Thyroid gland (tissue), 4 donors: ENCODE results near the gene GSPT1. TPM values are rescaled to one million over a fixed set of nuclear protein-coding genes. Genes with fewer than 3 reads are reported as not detected.
"Not testable (repeated sequence)": the region's sequence is repeated elsewhere in the genome, so short reads cannot be mapped to it uniquely, and the experiment has no call there.

Experiments
- DNase-seq, 2 donors: peaks; one replicate each; pipeline ENCODE4 v3.0.0-alpha.2; 2019
- H3K27ac ChIP-seq, 3 donors: fragments of 200-600 bp; sonication (generic); 1 replicate in 2 of 3; 2 replicates in 1 of 3; pipeline ENCODE4 v1.5.1; 2016 to 2019; ENCODE audit warnings: mild to moderate bottlenecking in 1 of 3, moderate library complexity in 1 of 3
- H3K27me3 ChIP-seq: fragments of 200-600 bp; sonication (generic); one replicate; pipeline ENCODE4 v1.5.1; 2019
- H3K36me3 ChIP-seq, 2 donors: fragments of 200-600 bp; sonication (generic); one replicate each; pipeline ENCODE4 v1.5.1; 2016 to 2019
- H3K4me1 ChIP-seq, 2 donors: fragments of 200-600 bp; sonication (generic); one replicate each; pipeline ENCODE4 v1.5.1; 2017 to 2019
- H3K4me3 ChIP-seq, 3 donors: fragments of 200-600 bp; sonication (generic); replicated peaks in 1 of 3; 1 replicate in 2 of 3; 2 replicates in 1 of 3; pipeline ENCODE4 v1.5.1; 2016; ENCODE audit warnings: mild to moderate bottlenecking in 1 of 3
- H3K9me3 ChIP-seq: fragments of 200-600 bp; sonication (generic); one replicate; pipeline ENCODE4 v1.5.1; 2017
- CTCF ChIP-seq, 6 experiments: fragments of 200-600 bp in 3 of 6; fragments of 450-650 bp in 3 of 6; sonication (generic) in 3 of 6; IDR thresholded peaks; one replicate each; pipeline ENCODE4 v1.5.1; 2016 to 2019; ENCODE audit warnings: antibody characterized with exemption in 6 of 6, mild to moderate bottlenecking in 2 of 6, inconsistent platforms in 1 of 6, moderate library complexity in 1 of 6
- POLR2A ChIP-seq, 2 donors: fragments of 450-650 bp; IDR thresholded peaks; one replicate each; pipeline ENCODE4 v1.6.1; 2017; ENCODE audit warnings: antibody characterized with exemption in 2 of 2, mild to moderate bottlenecking in 2 of 2, moderate library complexity in 1 of 2
- WGBS, 2 donors: methylation state at CpG; one replicate each; pipeline ENCODE4 v1.1.5; 2017; 5-methylcytosine and 5-hydroxymethylcytosine counted together
- intact Hi-C: fragments of 100-400 bp; cut with DNase I; formaldehyde crosslinking; loops from one replicate; pipeline ENCODE4 v1.15.1; 2023
- total RNA-seq, 4 donors: library from RNA; depleted of rRNA; stranded (reverse); fragments of >200 nt; gene quantifications; one replicate each; pipeline ENCODE4 v1.2.3, GENCODE V29; 2016

The GSPT1 gene
- total RNA-seq, 4 donors from 2014 or later, result 71.9 to 106 (median 86.6) TPM

DNA sequence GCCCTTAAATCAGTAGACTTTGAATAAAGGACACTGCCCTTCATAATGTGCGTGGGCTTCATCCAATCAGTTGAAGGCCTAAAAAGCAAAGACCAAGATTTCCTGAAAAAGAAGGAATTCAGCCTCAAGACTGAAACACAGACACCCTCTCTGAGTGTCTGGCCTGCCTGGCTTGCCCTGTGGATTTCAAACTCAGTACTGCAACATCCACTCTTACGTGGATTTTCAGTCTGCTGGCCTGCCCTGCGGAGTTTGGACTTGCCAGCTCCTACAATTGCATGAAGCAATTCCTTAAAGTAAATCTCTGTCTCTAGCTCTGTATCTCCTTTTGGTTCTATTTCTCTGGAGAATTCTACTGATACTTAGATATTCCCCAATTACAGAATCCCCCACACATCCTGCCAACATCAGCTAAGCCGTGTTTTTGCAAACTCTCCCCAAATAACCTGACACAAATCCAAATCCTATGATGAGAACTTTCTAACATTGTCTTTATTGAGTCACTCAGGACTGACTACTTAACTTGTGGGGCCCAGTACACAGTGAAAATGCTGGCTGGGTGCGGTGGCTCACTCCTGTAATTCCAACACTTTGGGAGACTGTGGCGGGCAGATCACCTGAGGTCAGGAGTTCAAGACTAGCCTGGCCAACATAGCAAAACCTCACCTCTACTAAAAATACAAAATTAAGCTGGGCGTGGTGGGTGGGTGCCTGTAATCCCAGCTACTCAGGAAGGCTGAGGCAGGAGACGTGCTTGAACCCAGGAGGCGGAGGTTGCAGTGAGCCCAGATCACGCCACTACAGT lies 42.0 kb upstream of the GSPT1 start:
- Histone ChIP-seq H3K36me3 (no peaks in the 10 kb centered on the region), H3K4me3 (no peak overlapping the region), H3K27ac (peak overlapping the region in 2 of 3 donors; percentile 80 to 83), H3K9me3 (no peaks in the 10 kb centered on the region), H3K4me1 (peaks cover 10 to 14% of the 10 kb centered on the region in 2 donors), H3K27me3 (no peaks in the 10 kb centered on the region)
- WGBS, 2 donors, result 81 to 89% methylated on average over 10 of the region's 10 CpGs
- TF ChIP-seq POLR2A (IDR thresholded peaks at IDR 0.05) (no peak), CTCF (IDR thresholded peaks at IDR 0.05) (no peak)
- intact Hi-C loops, result no loop called here
- DNase-seq, result no peak

DNA sequence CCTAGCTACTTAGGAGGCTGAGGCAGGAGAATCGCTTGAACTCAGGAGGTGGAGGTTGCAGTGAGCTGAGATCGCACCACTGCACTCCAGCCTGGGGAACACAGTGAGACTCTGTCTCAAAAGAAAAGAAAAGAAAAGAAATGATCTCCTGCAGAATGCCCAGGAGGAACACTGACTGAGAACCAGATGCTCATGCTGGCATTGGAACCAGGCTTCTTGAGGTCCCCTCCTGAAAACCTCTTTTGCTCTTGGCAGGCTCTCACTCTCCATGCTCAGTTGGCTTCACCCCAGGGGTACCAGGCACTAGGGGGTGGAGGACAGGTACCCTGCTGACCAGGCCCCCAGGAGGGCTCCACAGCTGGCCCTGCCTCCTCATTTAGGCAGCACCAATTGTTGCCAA lies 40.8 kb upstream of the GSPT1 start:
- no peak for TF ChIP-seq CTCF (IDR thresholded peaks at IDR 0.05)
- no peak for TF ChIP-seq POLR2A (IDR thresholded peaks at IDR 0.05)
- Histone ChIP-seq H3K27me3 (no peaks in the 10 kb centered on the region), H3K36me3 (no peaks in the 10 kb centered on the region), H3K27ac (no peak overlapping the region), H3K9me3 (no peaks in the 10 kb centered on the region), H3K4me3 (no peak overlapping the region), H3K4me1 (peaks cover 10 to 14% of the 10 kb centered on the region in 2 donors)
- intact Hi-C loops, result no loop called here
- DNase-seq, result no peak
- 90 to 96% methylated on average over 2 of the region's 2 CpGs for WGBS, 2 donors

DNA sequence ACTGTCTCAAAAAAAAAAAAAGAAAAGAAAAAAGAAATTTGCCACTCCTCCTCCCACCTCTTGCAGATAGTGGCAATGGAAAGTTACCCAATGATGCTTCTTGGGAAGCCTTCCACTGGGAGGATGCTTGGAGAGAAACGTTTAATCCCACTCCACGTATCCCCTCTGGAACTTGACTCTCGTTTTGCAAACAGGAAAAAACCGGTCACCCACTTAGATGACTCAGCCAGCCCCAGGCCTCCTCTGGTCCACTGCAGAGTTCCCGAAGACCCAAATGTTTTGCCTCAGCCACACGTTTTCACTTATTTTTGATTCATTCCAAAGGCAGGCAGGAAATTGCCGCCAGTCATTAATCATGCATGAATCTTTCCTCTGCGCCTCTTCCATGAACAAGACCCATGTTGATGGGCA lies 40.0 kb upstream of the GSPT1 start:
- Histone ChIP-seq H3K9me3 (no peaks in the 10 kb centered on the region), H3K27ac (peak overlapping the region in 1 of 3 donors; percentile 11), H3K27me3 (no peaks in the 10 kb centered on the region), H3K4me3 (no peak overlapping the region), H3K4me1 (peaks cover 10 to 14% of the 10 kb centered on the region in 2 donors), H3K36me3 (no peaks in the 10 kb centered on the region)
- 51 to 55% methylated on average over 8 of the region's 8 CpGs for WGBS, 2 donors
- intact Hi-C loops, result no loop called here
- TF ChIP-seq POLR2A (IDR thresholded peaks at IDR 0.05), result no peak
- no peak for TF ChIP-seq CTCF (IDR thresholded peaks at IDR 0.05)
- DNase-seq, result no peak

DNA sequence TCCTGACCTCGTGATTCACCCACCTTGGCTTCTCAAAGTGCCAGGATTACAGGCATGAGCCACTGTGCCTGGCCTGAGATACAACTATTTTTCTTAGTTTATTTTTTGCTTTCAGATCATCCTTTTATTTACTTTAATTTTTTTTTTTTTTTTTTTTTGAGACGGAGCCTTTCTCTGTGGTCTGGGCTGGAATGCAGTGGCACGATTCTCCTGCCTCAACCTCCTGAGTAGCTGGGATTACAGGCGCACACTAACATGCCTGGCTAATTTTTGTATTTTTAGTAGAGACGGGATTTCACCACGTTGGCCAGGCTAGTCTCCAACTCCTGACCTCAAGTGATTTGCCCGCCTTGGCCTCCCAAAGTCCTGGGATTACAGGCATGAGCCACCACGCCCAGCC lies 37.8 kb upstream of the GSPT1 start:
- not testable (repeated sequence) for H3K9me3 ChIP-seq, H3K4me3 ChIP-seq, H3K27me3 ChIP-seq, DNase-seq, H3K27ac ChIP-seq, H3K36me3 ChIP-seq
- 75 to 78% methylated on average over 8 of the region's 8 CpGs for WGBS, 2 donors
- H3K4me1 ChIP-seq, result peaks cover 11 to 16% of the 10 kb centered on the region in 2 donors
- intact Hi-C loops, result loop anchor here (5.0 kb wide), 1 partner anchor 109 kb away; no protein-coding TSS in a partner anchor

GRCh38 chr16:11950388-11950787 lies 34.6 kb upstream of the GSPT1 start:
- intact Hi-C loops, result loop anchor here (5.0 kb wide), 1 partner anchor 112 kb away; no protein-coding TSS in a partner anchor
- Histone ChIP-seq H3K36me3 (no peaks in the 10 kb centered on the region), H3K9me3 (no peaks in the 10 kb centered on the region), H3K27ac (no peak overlapping the region), H3K4me1 (peaks cover 5 to 14% of the 10 kb centered on the region in 2 donors), H3K27me3 (no peaks in the 10 kb centered on the region), H3K4me3 (no peak overlapping the region)
- TF ChIP-seq POLR2A (IDR thresholded peaks at IDR 0.05) (no peak), CTCF (IDR thresholded peaks at IDR 0.05) (no peak)
- DNase-seq, result no peak
- 88 to 93% methylated on average over 5 of the region's 5 CpGs for WGBS, 2 donors
